Measurements from ENCODE around the gene ZFHX2. TPM values are rescaled to one million over a fixed set of nuclear protein-coding genes. Genes with fewer than 3 reads are reported as not detected.
A peak's percentile ranks its signal among the peaks of the same experiment; 100 is the strongest.

The ZFHX2 gene
- total and polyA plus RNA-seq, 2 of the 13 experiments (the other 11 are each of a cell fraction or from before 2014, with no cell fraction given): 0.17 to 0.44 TPM

GRCh38 chr14:23478109-23478759, 73.3 kb downstream of the ZFHX2 start (continued):
- TF ChIP-seq MTF2 (CRISPR knock-in tag; IDR thresholded peaks at IDR 0.05; ENCODE audit: borderline replicate concordance) (0 out of 2 replicates have a peak, but pooled peaks have one; percentile 47), SMAD9 (CRISPR knock-in tag; IDR thresholded peaks at IDR 0.05) (no peak), RFXANK (CRISPR knock-in tag; IDR thresholded peaks at IDR 0.05) (peak; percentile 80; the same call in 1 of the 2 replicates), TBL1XR1 (IDR thresholded peaks at IDR 0.05; ENCODE audit: borderline replicate concordance, low read length, partially characterized antibody) (peak; percentile 53), TSC22D2 (CRISPR knock-in tag; IDR thresholded peaks at IDR 0.05; ENCODE audit: borderline replicate concordance) (peak; percentile 64; the same call in 1 of the 2 replicates), PHF21A (CRISPR knock-in tag; IDR thresholded peaks at IDR 0.05) (no peak; the same call in 1 of the 2 replicates)
- TF ChIP-seq, protein P1, sequence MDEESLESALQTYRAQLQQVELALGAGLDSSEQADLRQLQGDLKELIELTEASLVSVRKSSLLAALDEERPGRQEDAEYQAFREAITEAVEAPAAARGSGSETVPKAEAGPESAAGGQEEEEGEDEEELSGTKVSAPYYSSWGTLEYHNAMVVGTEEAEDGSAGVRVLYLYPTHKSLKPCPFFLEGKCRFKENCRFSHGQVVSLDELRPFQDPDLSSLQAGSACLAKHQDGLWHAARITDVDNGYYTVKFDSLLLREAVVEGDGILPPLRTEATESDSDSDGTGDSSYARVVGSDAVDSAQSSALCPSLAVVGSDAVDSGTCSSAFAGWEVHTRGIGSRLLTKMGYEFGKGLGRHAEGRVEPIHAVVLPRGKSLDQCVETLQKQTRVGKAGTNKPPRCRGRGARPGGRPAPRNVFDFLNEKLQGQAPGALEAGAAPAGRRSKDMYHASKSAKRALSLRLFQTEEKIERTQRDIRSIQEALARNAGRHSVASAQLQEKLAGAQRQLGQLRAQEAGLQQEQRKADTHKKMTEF (CRISPR knock-in tag; IDR thresholded peaks at IDR 0.05): peak; percentile 20; the same call in 1 of the 2 replicates

GRCh38 chr14:23470947-23471346, 80.6 kb downstream of the ZFHX2 start:
- BruUV-seq (replicated peaks): no TSS peak
- ATAC-seq: no peak
- CTCF ChIA-PET (ENCODE audit: low intra/inter-chr PET ratio, low total read pairs): no interaction called here
- TF ChIP-seq REXO4 (CRISPR knock-in tag; IDR thresholded peaks at IDR 0.05; ENCODE audit: borderline replicate concordance): 0 out of 2 replicates have a peak, but pooled peaks have one; percentile 57
- no peak for TF ChIP-seq NFE2L1 (CRISPR knock-in tag; IDR thresholded peaks at IDR 0.05; ENCODE audit: borderline replicate concordance)
- peak; percentile 54; the same call in 1 of the 2 replicates for TF ChIP-seq ZFP36L1 (CRISPR knock-in tag; IDR thresholded peaks at IDR 0.05)
- no peak for TF ChIP-seq ZNF33A (CRISPR knock-in tag; IDR thresholded peaks at IDR 0.05; ENCODE audit: borderline replicate concordance)
- 0 out of 2 replicates have a peak, but pooled peaks have one; percentile 0 for TF ChIP-seq ZNF784 (CRISPR knock-in tag; IDR thresholded peaks at IDR 0.05; ENCODE audit: borderline replicate concordance)
- no peak for TF ChIP-seq FOXO4 (CRISPR knock-in tag; conservative IDR thresholded peaks at IDR 0.05)
- TF ChIP-seq ZNF687 (CRISPR knock-in tag; IDR thresholded peaks at IDR 0.05): no peak

More at GRCh38 chr14:23470947-23471346, 80.6 kb downstream of the ZFHX2 start:
- H2AFZ ChIP-seq (ENCODE audit: low read length): no peak overlapping the region
- FAIRE-seq (no peak), DNase-seq (ENCODE audit: low spot score) (no peak)
- no peaks in the 10 kb centered on the region for H3K9me3 ChIP-seq (ENCODE audit: low read length)
- in situ Hi-C loops (cut with HindIII; ENCODE audit: extremely low pct_ligation_motif_present, low pct_unique_long_range_greater_than_20kb) (no loop called here), intact Hi-C loops (cut with micrococcal nuclease; ENCODE audit: unreplicated experiment) (no loop called here)
- H3K4me3 ChIP-seq (replicated peaks in 1 of 3; ENCODE audit: insufficient read depth in 1 of 3, low read depth in 2 of 3, low read length in 3 of 3): peak overlapping the region in 1 of 3 experiments; percentile 94; a peak in 1 of 6 replicates
- POLR2A ChIA-PET: no interaction called here
- 97% methylated on average over 1 of the region's 1 CpG for WGBS (ENCODE audit: low lambda C conversion rate)
- no peaks in the 10 kb centered on the region for H4K20me1 ChIP-seq (ENCODE audit: insufficient read depth, low read length)
- H3K4me2 ChIP-seq (ENCODE audit: low read depth, low read length): peak overlapping the region; percentile 82
- no peak overlapping the region for H3K9ac ChIP-seq (ENCODE audit: insufficient read depth, low read depth, low read length)
- H3K36me3 ChIP-seq (replicated peaks in 1 of 2; ENCODE audit: control insufficient read depth in 1 of 2, insufficient read depth in 2 of 2, low read length in 2 of 2): peaks cover 23 to 48% of the 10 kb centered on the region in 2 experiments
- peaks cover 0 to 4% of the 10 kb centered on the region in 2 experiments; a peak in 1 of 5 replicates for H3K27me3 ChIP-seq (ENCODE audit: control insufficient read depth in 1 of 2, insufficient read depth in 2 of 2, low read length in 2 of 2)
- H3K27ac ChIP-seq (ENCODE audit: extremely low read length, insufficient read depth, low read length): no peak overlapping the region
- H3K79me2 ChIP-seq (ENCODE audit: insufficient read depth, low read length): peaks cover 20% of the 10 kb centered on the region
- peaks cover 14% of the 10 kb centered on the region for H3K4me1 ChIP-seq (ENCODE audit: insufficient read depth, low read length)

All from HepG2 (cell line).